Activated T-cell treated with anti-CD3 and anti-CD28 coated beads for 1 hour (primary cell): ENCODE results near the gene KLF16.
A peak's percentile ranks its signal among the peaks of the same experiment; 100 is the strongest.

Experiments
- DNase-seq: peaks from one replicate; pipeline ENCODE4 v3.0.0-alpha.2; 2020; ENCODE audit warnings: low read depth

The KLF16 gene

GRCh38 chr19:1840541-1841115, 22.8 kb downstream of the KLF16 start:
- DNase-seq = no peak

GRCh38 chr19:1839658-1840540, 23.5 kb downstream of the KLF16 start:
- DNase-seq = no peak

- DNase-seq = peak; percentile 53
Observed at GRCh38 chr19:1837625-1838105, 25.7 kb downstream of the KLF16 start.

- no peak for DNase-seq
Observed at GRCh38 chr19:1837222-1837565, 26.2 kb downstream of the KLF16 start.

- DNase-seq = no peak
Observed at GRCh38 chr19:1836458-1837221, 26.7 kb downstream of the KLF16 start.

- no peak for DNase-seq
Observed at GRCh38 chr19:1833540-1833939, 29.8 kb downstream of the KLF16 start.

- DNase-seq = no peak
Observed at GRCh38 chr19:1832046-1832663, 31.2 kb downstream of the KLF16 start.

- no peak for DNase-seq
Observed at GRCh38 chr19:1830978-1831377, 32.4 kb downstream of the KLF16 start.

GRCh38 chr19:1830568-1830967, 32.8 kb downstream of the KLF16 start:
- DNase-seq = no peak

GRCh38 chr19:1829958-1830357, 33.4 kb downstream of the KLF16 start:
- DNase-seq = no peak

- DNase-seq = no peak
Observed at GRCh38 chr19:1828279-1829238, 34.8 kb downstream of the KLF16 start.

- DNase-seq = no peak
Observed at GRCh38 chr19:1827566-1828278, 35.7 kb downstream of the KLF16 start.

- DNase-seq = no peak
Observed at GRCh38 chr19:1826557-1827521, 36.5 kb downstream of the KLF16 start.

GRCh38 chr19:1825909-1826556, 37.3 kb downstream of the KLF16 start:
- peak; percentile 78 for DNase-seq

GRCh38 chr19:1824252-1824622, 39.1 kb downstream of the KLF16 start:
- no peak for DNase-seq

- no peak for DNase-seq
Observed at GRCh38 chr19:1823539-1824251, 39.7 kb downstream of the KLF16 start.

GRCh38 chr19:1823020-1823419, 40.4 kb downstream of the KLF16 start:
- no peak for DNase-seq

- DNase-seq = no peak
Observed at GRCh38 chr19:1822210-1822609, 41.2 kb downstream of the KLF16 start.
